Parathyroid adenoma (tissue), 2 donors: ENCODE results near the gene IL3.

Experiments used
- H2AFZ ChIP-seq: fragments of 300-600 bp; sonication (generic); one replicate; pipeline ENCODE4 v1.7.0; 2017; ENCODE audit warnings: antibody characterized with exemption, mild to moderate bottlenecking
- H3K27ac ChIP-seq: fragments of 300-600 bp; sonication (generic); one replicate; pipeline ENCODE4 v1.7.0; 2017
- H3K27me3 ChIP-seq: fragments of 300-600 bp; sonication (generic); one replicate; pipeline ENCODE4 v1.7.0; 2017; ENCODE audit warnings: low read length; ENCODE audit not compliant: control insufficient read depth, insufficient read depth
- H3K36me3 ChIP-seq: fragments of 300-600 bp; sonication (generic); one replicate; pipeline ENCODE4 v1.7.0; 2017; ENCODE audit warnings: low read length; ENCODE audit not compliant: control insufficient read depth, insufficient read depth
- H3K4me1 ChIP-seq: fragments of 300-600 bp; sonication (generic); one replicate; pipeline ENCODE4 v1.7.0; 2017; ENCODE audit warnings: control low read depth
- H3K4me2 ChIP-seq: fragments of 300-600 bp; sonication (generic); one replicate; pipeline ENCODE4 v1.7.0; 2017; ENCODE audit warnings: low read length
- H3K4me3 ChIP-seq: fragments of 300-600 bp; sonication (generic); one replicate; pipeline ENCODE4 v1.7.0; 2017; ENCODE audit warnings: low read depth, low read length
- H3K79me2 ChIP-seq: fragments of 300-600 bp; sonication (generic); one replicate; pipeline ENCODE4 v1.7.0; 2017; ENCODE audit warnings: control low read depth
- H3K9ac ChIP-seq: fragments of 300-600 bp; sonication (generic); one replicate; pipeline ENCODE4 v1.7.0; 2017; ENCODE audit warnings: mild to moderate bottlenecking
- H3K9me3 ChIP-seq: fragments of 300-600 bp; sonication (generic); one replicate; pipeline ENCODE4 v1.7.0; 2017; ENCODE audit warnings: low read length; ENCODE audit not compliant: control insufficient read depth
- TF ChIP-seq, protein P1 (sequence below): fragments of 300-600 bp; sonication (generic); IDR thresholded peaks from one replicate; pipeline ENCODE4 v1.7.0; 2017; ENCODE audit warnings: antibody characterized with exemption, mild to moderate bottlenecking
- donor health status: primary hyperparathyroidism.

Gene IL3

DNA sequence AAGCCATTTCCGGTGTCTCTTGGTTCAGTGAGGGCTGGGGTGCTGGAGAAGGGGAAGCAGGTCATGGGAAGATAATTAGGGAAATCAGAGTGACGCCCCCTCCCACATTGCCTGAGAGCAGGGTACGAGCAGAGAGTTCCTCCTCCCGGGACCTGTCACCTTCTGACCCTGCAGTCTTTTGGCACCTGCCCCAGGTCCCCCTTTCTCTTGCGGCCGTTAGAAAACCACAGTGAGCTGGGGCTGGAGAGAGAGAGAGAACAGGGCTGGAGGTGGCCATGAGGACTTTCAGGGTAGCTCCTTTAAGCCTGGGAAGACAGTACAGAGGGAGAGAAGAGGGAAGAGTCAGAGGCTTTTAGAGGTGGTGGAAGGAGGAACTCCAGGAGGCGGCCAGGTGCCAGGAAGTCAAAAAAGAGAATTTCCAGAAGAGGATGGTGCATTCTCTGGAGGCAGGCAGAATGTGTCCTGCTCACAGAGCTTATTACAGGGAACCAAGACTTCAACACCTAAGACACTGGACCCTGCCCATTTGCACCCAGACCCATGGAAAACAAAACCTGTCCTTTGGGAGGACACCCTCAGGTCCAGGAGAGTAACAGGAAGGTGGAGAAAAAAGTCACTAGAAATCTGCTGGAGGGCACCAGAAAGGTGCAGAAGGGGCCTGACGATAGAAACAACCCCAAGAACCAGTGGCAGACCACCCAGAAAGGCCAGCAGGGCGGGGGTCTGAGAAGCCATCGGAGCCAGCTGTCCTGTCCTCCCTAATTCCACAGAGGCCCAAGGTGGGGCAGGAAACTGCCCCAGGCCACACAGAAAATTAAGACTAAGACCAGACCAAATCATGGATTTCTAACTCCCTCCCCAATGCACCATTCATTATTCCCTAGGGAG lies 42.5 kb upstream of the IL3 start:
- Histone ChIP-seq H3K79me2 (no peaks in the 10 kb centered on the region), H3K27me3 (no peaks in the 10 kb centered on the region), H3K9me3 (no peaks in the 10 kb centered on the region), H3K27ac (no peak overlapping the region), H3K4me2 (no peak overlapping the region), H2AFZ (no peak overlapping the region), H3K4me3 (no peak overlapping the region), H3K4me1 (no peaks in the 10 kb centered on the region), H3K9ac (no peak overlapping the region), H3K36me3 (no peaks in the 10 kb centered on the region)
- TF ChIP-seq, protein P1, sequence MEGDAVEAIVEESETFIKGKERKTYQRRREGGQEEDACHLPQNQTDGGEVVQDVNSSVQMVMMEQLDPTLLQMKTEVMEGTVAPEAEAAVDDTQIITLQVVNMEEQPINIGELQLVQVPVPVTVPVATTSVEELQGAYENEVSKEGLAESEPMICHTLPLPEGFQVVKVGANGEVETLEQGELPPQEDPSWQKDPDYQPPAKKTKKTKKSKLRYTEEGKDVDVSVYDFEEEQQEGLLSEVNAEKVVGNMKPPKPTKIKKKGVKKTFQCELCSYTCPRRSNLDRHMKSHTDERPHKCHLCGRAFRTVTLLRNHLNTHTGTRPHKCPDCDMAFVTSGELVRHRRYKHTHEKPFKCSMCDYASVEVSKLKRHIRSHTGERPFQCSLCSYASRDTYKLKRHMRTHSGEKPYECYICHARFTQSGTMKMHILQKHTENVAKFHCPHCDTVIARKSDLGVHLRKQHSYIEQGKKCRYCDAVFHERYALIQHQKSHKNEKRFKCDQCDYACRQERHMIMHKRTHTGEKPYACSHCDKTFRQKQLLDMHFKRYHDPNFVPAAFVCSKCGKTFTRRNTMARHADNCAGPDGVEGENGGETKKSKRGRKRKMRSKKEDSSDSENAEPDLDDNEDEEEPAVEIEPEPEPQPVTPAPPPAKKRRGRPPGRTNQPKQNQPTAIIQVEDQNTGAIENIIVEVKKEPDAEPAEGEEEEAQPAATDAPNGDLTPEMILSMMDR = no peak

DNA sequence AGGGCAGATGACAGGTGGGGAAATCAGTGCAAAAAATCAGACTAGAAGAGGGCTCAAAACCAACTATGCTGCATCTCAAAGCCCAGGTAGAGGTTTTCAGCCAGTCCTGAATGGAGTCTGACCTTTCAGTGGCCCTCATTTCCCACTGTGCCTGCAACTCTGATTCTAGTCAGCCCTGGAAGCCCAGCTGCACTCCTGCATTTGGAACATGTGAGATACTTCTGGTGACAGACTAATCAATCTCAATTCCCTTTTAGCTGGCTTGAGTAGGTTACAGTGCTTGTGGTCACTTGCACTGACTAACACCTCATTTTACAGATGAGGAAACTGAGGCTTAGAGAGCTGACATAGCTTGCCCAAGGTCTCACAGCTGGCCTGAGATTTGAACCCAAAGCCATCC lies 41.1 kb upstream of the IL3 start:
- Histone ChIP-seq H3K27me3 (no peaks in the 10 kb centered on the region), H3K9ac (no peak overlapping the region), H3K9me3 (no peaks in the 10 kb centered on the region)

GRCh38 chr5:132019857-132020555 lies 40.4 kb upstream of the IL3 start:
- H3K27ac ChIP-seq = no peak overlapping the region
- no peaks in the 10 kb centered on the region for H3K4me1 ChIP-seq
- no peak overlapping the region for H3K4me2 ChIP-seq
- no peak overlapping the region for H3K4me3 ChIP-seq
- no peaks in the 10 kb centered on the region for H3K36me3 ChIP-seq
- no peaks in the 10 kb centered on the region for H3K79me2 ChIP-seq
- no peak overlapping the region for H3K9ac ChIP-seq
- H2AFZ ChIP-seq = no peak overlapping the region
- H3K27me3 ChIP-seq = no peaks in the 10 kb centered on the region
- TF ChIP-seq, protein P1 = no peak
- H3K9me3 ChIP-seq = no peaks in the 10 kb centered on the region

More for the DNA sequence above, 41.1 kb upstream of the IL3 start:
- H3K4me2 ChIP-seq = no peak overlapping the region
- TF ChIP-seq, protein P1 = no peak
- no peak overlapping the region for H2AFZ ChIP-seq
- no peak overlapping the region for H3K27ac ChIP-seq
- no peak overlapping the region for H3K4me3 ChIP-seq
- no peaks in the 10 kb centered on the region for H3K4me1 ChIP-seq
- H3K36me3 ChIP-seq = no peaks in the 10 kb centered on the region
- H3K79me2 ChIP-seq = no peaks in the 10 kb centered on the region

GRCh38 chr5:132020568-132021339 lies 39.7 kb upstream of the IL3 start:
- Histone ChIP-seq H3K27me3 (no peaks in the 10 kb centered on the region), H3K27ac (no peak overlapping the region), H3K79me2 (no peaks in the 10 kb centered on the region), H2AFZ (no peak overlapping the region), H3K36me3 (no peaks in the 10 kb centered on the region), H3K9me3 (no peaks in the 10 kb centered on the region), H3K4me2 (no peak overlapping the region), H3K4me1 (no peaks in the 10 kb centered on the region), H3K9ac (no peak overlapping the region), H3K4me3 (no peak overlapping the region)
- TF ChIP-seq, protein P1 = no peak
